ENCODE results near the gene SLC15A1.

DNA sequence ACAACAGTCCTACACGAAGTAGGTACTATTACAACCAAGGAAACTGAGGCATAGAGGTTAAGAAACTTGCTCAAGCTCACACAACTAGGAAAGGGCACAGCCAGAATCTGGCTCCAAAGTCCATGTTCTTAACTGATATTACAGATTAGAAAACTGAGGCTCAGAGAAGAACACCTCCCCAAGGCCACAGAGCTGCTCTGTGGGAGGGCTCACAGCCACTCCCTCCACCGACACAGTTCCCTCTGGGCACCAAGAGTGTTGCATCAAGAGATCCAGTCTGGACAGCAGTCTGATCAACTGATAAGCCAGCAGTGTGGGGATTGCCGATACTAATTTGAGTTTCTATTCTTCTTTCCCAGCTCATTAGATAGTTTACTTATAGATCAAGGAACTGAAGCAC, 29.5 kb downstream of the SLC15A1 start:
- TF ChIP-seq, protein P1, sequence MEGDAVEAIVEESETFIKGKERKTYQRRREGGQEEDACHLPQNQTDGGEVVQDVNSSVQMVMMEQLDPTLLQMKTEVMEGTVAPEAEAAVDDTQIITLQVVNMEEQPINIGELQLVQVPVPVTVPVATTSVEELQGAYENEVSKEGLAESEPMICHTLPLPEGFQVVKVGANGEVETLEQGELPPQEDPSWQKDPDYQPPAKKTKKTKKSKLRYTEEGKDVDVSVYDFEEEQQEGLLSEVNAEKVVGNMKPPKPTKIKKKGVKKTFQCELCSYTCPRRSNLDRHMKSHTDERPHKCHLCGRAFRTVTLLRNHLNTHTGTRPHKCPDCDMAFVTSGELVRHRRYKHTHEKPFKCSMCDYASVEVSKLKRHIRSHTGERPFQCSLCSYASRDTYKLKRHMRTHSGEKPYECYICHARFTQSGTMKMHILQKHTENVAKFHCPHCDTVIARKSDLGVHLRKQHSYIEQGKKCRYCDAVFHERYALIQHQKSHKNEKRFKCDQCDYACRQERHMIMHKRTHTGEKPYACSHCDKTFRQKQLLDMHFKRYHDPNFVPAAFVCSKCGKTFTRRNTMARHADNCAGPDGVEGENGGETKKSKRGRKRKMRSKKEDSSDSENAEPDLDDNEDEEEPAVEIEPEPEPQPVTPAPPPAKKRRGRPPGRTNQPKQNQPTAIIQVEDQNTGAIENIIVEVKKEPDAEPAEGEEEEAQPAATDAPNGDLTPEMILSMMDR (IDR thresholded peaks at IDR 0.05; ENCODE audit: insufficient read depth, low read length, poor library complexity, severe bottlenecking): no peak
- no peak for TF ChIP-seq EZH2phosphoT487 (conservative IDR thresholded peaks at IDR 0.05; ENCODE audit: low read length)
